Breast epithelium (tissue), 3 donors: ENCODE data around the gene ACSF2.

Experiments
- POLR2A ChIP-seq: fragments of 450-650 bp; IDR thresholded peaks from one replicate; pipeline ENCODE4 v1.6.1; 2016; ENCODE audit warnings: antibody characterized with exemption, mild to moderate bottlenecking, moderate library complexity
- POLR2AphosphoS5 ChIP-seq, 3 donors: sonication (generic); formaldehyde crosslinking; IDR thresholded peaks; one replicate each; pipeline ENCODE4 v1.6.1; 2017; ENCODE audit warnings: antibody characterized with exemption in 3 of 3
- TF ChIP-seq, protein P1 (sequence below), 3 donors: fragments of 450-650 bp; IDR thresholded peaks; one replicate each; pipeline ENCODE4 v1.5.1; 2016 to 2017; ENCODE audit warnings: antibody characterized with exemption in 3 of 3, mild to moderate bottlenecking in 3 of 3, moderate library complexity in 3 of 3

DNA sequence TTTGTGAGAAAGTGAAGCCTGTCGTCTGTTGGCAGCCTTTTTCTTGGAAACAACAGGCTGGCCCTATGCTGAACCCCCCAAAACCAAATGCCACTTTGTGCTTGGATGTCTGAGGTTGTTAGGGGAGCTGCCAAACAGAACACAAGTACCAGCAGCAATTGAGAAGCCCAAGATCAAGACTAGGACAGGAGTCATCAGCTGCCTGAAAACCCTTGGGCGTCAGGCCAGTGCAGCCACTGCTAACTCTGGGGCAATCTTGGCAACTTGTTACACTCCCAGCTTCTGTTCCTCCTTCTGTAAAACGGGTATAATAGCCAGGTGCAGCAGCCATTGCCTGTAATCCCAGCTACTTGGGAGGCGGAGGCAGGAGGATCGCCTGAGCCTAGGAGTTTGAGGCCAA, 19.4 kb upstream of the ACSF2 start:
- TF ChIP-seq, protein P1, sequence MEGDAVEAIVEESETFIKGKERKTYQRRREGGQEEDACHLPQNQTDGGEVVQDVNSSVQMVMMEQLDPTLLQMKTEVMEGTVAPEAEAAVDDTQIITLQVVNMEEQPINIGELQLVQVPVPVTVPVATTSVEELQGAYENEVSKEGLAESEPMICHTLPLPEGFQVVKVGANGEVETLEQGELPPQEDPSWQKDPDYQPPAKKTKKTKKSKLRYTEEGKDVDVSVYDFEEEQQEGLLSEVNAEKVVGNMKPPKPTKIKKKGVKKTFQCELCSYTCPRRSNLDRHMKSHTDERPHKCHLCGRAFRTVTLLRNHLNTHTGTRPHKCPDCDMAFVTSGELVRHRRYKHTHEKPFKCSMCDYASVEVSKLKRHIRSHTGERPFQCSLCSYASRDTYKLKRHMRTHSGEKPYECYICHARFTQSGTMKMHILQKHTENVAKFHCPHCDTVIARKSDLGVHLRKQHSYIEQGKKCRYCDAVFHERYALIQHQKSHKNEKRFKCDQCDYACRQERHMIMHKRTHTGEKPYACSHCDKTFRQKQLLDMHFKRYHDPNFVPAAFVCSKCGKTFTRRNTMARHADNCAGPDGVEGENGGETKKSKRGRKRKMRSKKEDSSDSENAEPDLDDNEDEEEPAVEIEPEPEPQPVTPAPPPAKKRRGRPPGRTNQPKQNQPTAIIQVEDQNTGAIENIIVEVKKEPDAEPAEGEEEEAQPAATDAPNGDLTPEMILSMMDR (IDR thresholded peaks at IDR 0.05), result no peak
- TF ChIP-seq POLR2AphosphoS5 (IDR thresholded peaks at IDR 0.05) (no peak), POLR2A (no peak)
